ENCODE data around the gene PCSK1. TPM values are rescaled to one million over a fixed set of nuclear protein-coding genes. Genes with fewer than 3 reads are reported as not detected.

Gene PCSK1
- 0.22 TPM for polyA plus RNA-seq (2013, experiment 1 of 2)
- 0.25 TPM for polyA plus RNA-seq (2013, experiment 2 of 2)

DNA sequence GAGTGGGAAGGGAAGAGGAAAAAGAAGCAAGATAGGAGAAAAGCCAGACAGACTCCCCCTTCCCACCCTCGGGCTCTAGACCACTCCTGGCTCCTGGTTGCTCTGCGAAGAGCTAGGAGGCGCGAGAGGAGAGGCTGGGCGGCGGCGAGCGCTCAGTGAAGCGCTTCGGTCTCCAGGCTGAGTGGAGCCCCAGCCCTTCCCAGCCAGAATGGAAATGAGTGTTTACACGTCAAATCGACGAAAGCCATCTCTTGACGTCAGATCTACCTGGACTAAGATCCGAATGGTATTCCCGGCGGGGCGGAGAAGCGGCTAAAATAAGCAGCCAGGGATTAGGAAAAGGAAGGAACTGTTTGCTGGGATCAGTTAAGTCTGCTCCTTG is at the start of gene PCSK1:
TSS of gene PCSK1 (minus strand) at position 183 of the 382 bp plus-strand sequence. CDS start 206 bp downstream, outside the sequence.
- no CpG with 5 or more reads among the region's 19 CpGs for WGBS, 2 donors (ENCODE audit: extremely low coverage in 2 of 2, insufficient read length in 2 of 2, insufficient replicate concordance in 1 of 2)

DNA sequence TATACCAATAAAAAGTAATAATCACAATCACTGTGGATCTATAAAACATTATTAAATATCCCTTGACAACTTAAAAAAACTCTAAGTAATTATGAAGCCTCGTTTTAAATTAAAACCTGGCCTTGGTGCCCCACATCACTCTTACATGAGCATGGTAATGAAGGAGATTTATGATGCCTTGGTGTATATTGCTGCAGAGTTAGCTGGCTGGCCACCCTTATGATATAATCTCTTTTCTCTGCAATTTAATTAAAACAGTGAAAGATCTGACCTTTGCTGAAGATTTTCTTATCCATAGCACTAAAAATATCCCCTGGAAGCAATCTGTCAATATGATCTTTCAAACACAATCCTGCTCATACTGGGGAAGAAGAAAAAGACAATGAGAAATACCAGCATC is 48.8 kb upstream of the PCSK1 start:
- no peak overlapping the region for H2AK5ac ChIP-seq (ENCODE audit: low read depth, low read length)
- WGBS, 2 donors (ENCODE audit: extremely low coverage in 2 of 2, insufficient read length in 2 of 2, insufficient replicate concordance in 1 of 2), result no CpG with 5 or more reads among the region's 1 CpG

More for the DNA sequence above, at the start of gene PCSK1:
- Histone ChIP-seq H3K4ac (ENCODE audit: low read length) (no peak within 1 kb of the TSS), H3K9ac (ENCODE audit: low read depth, low read length, poor library complexity) (peak within 1 kb of the TSS; percentile 82), H3K9me3 (replicated peaks in 1 of 2; ENCODE audit: control insufficient read depth in 2 of 2, insufficient read depth in 1 of 2, low read depth in 1 of 2, low read length in 2 of 2) (no peaks in the 10 kb centered on the region), H2BK12ac (ENCODE audit: low read length) (no peak within 1 kb of the TSS), H3K4me2 (ENCODE audit: insufficient read depth, low read length, poor library complexity, severe bottlenecking) (peak within 1 kb of the TSS; percentile 89), H3K36me3 (replicated peaks in 1 of 2; ENCODE audit: control insufficient read depth in 2 of 2, insufficient read depth in 2 of 2, low read length in 2 of 2) (no peaks in the 10 kb centered on the region), H4K8ac (ENCODE audit: low read depth, low read length) (no peak within 1 kb of the TSS), H2BK120ac (ENCODE audit: low read depth, low read length) (no peak within 1 kb of the TSS), H2BK15ac (ENCODE audit: low read length) (no peak within 1 kb of the TSS), H3K18ac (ENCODE audit: low read length) (peak within 1 kb of the TSS; percentile 20), H3K79me1 (ENCODE audit: low read depth, low read length) (no peaks in the 10 kb centered on the region), H2AFZ (ENCODE audit: low read length) (peak within 1 kb of the TSS; percentile 79), H2BK5ac (ENCODE audit: low read length) (no peak within 1 kb of the TSS), H3K27me3 (ENCODE audit: control insufficient read depth in 3 of 3, insufficient read depth in 3 of 3, low read depth in 1 of 3, low read length in 3 of 3) (peaks cover 0 to 61% (median 19%) of the 10 kb centered on the region in 3 experiments), H3K4me1 (ENCODE audit: control insufficient read depth in 2 of 2, insufficient read depth in 1 of 2, low read depth in 1 of 2, low read length in 2 of 2) (peaks cover 7 to 12% of the 10 kb centered on the region in 2 donors), H2AK5ac (ENCODE audit: low read depth, low read length) (no peak within 1 kb of the TSS), H4K91ac (ENCODE audit: low read depth, low read length, poor library complexity) (no peak within 1 kb of the TSS), H3K4me3 (ENCODE audit: low read length in 2 of 2) (peak within 1 kb of the TSS; percentile 33 to 76), H3K14ac (ENCODE audit: low read length) (no peak within 1 kb of the TSS), H3K23ac (ENCODE audit: low read depth, low read length, poor library complexity) (no peak within 1 kb of the TSS), H3K27ac (replicated peaks; ENCODE audit: low read length) (no peak within 1 kb of the TSS)
- no peak for DNase-seq (ENCODE audit: low spot score)

DNA sequence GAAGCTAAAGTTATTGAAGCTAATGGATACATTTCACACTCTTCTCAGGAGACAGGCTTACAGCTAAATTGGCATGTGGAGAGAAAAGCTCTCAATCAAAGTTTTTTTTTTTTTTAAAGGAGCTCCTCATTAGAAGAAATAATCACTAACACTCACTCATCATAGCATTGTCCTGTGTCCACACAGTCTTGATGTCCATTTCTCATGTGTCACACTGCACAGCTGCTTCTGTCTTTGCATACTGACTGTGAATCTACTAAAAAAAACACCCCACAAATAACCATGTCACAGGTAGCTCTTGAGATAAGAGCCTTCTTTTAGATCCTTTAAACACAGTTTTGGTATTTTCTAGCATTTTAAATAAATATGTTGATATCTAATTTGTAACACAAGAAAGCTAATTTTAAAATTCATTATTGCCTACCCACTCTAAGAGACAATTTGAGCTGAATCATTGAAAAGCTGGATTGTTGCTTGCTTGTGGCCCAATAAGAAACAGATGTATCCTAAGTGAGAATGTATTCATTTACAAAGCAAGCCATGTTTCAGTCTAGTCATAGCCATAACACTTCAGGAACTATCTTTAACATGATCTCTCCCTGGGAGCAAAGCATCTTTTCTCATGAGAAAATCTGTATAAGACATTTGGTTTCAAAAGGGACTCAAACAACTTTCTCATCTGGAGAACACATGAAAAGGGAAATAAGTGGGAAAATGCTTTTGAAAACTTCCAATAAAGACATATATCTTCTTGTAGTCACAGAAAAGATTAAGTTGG is 48.1 kb upstream of the PCSK1 start:
- H3K27me3 ChIP-seq (ENCODE audit: control insufficient read depth in 3 of 3, insufficient read depth in 3 of 3, low read depth in 1 of 3, low read length in 3 of 3), result peaks cover 0 to 4% (median 0%) of the 10 kb centered on the region in 3 experiments
- no peak overlapping the region for H2BK12ac ChIP-seq (ENCODE audit: low read length)
- no peak overlapping the region for H3K4me3 ChIP-seq (ENCODE audit: low read length in 2 of 2)
- no peak overlapping the region for H3K4ac ChIP-seq (ENCODE audit: low read length)
- H4K91ac ChIP-seq (ENCODE audit: low read depth, low read length, poor library complexity), result no peak overlapping the region
- H2BK15ac ChIP-seq (ENCODE audit: low read length), result no peak overlapping the region
- no peak overlapping the region for H2BK5ac ChIP-seq (ENCODE audit: low read length)
- H3K9me3 ChIP-seq (replicated peaks in 1 of 2; ENCODE audit: control insufficient read depth in 2 of 2, insufficient read depth in 1 of 2, low read depth in 1 of 2, low read length in 2 of 2), result no peaks in the 10 kb centered on the region
- H3K27ac ChIP-seq (replicated peaks; ENCODE audit: low read length), result no peak overlapping the region
- no peak overlapping the region for H4K8ac ChIP-seq (ENCODE audit: low read depth, low read length)
- no peak overlapping the region for H2BK120ac ChIP-seq (ENCODE audit: low read depth, low read length)
- no peak overlapping the region for H3K9ac ChIP-seq (ENCODE audit: low read depth, low read length, poor library complexity)
- no peaks in the 10 kb centered on the region for H3K4me1 ChIP-seq (ENCODE audit: control insufficient read depth in 2 of 2, insufficient read depth in 1 of 2, low read depth in 1 of 2, low read length in 2 of 2)
- no peak overlapping the region for H3K4me2 ChIP-seq (ENCODE audit: insufficient read depth, low read length, poor library complexity, severe bottlenecking)
- no peak overlapping the region for H2AFZ ChIP-seq (ENCODE audit: low read length)
- no peak for DNase-seq (ENCODE audit: low spot score)
- H3K14ac ChIP-seq (ENCODE audit: low read length), result no peak overlapping the region
- no peaks in the 10 kb centered on the region for H3K79me1 ChIP-seq (ENCODE audit: low read depth, low read length)
- H3K18ac ChIP-seq (ENCODE audit: low read length), result no peak overlapping the region
- no peaks in the 10 kb centered on the region for H3K36me3 ChIP-seq (replicated peaks in 1 of 2; ENCODE audit: control insufficient read depth in 2 of 2, insufficient read depth in 2 of 2, low read length in 2 of 2)
- H3K23ac ChIP-seq (ENCODE audit: low read depth, low read length, poor library complexity), result no peak overlapping the region
- H2AK5ac ChIP-seq (ENCODE audit: low read depth, low read length), result no peak overlapping the region

More for the DNA sequence above, 48.8 kb upstream of the PCSK1 start:
- Histone ChIP-seq H3K4me1 (ENCODE audit: control insufficient read depth in 2 of 2, insufficient read depth in 1 of 2, low read depth in 1 of 2, low read length in 2 of 2) (no peaks in the 10 kb centered on the region), H3K23ac (ENCODE audit: low read depth, low read length, poor library complexity) (no peak overlapping the region), H3K79me1 (ENCODE audit: low read depth, low read length) (no peaks in the 10 kb centered on the region), H4K91ac (ENCODE audit: low read depth, low read length, poor library complexity) (no peak overlapping the region), H3K14ac (ENCODE audit: low read length) (no peak overlapping the region), H3K4me3 (ENCODE audit: low read length in 2 of 2) (no peak overlapping the region), H3K9ac (ENCODE audit: low read depth, low read length, poor library complexity) (no peak overlapping the region), H2BK12ac (ENCODE audit: low read length) (no peak overlapping the region), H2BK5ac (ENCODE audit: low read length) (no peak overlapping the region), H4K8ac (ENCODE audit: low read depth, low read length) (no peak overlapping the region), H3K9me3 (replicated peaks in 1 of 2; ENCODE audit: control insufficient read depth in 2 of 2, insufficient read depth in 1 of 2, low read depth in 1 of 2, low read length in 2 of 2) (no peaks in the 10 kb centered on the region), H3K27ac (replicated peaks; ENCODE audit: low read length) (no peak overlapping the region), H3K18ac (ENCODE audit: low read length) (no peak overlapping the region), H3K36me3 (replicated peaks in 1 of 2; ENCODE audit: control insufficient read depth in 2 of 2, insufficient read depth in 2 of 2, low read length in 2 of 2) (no peaks in the 10 kb centered on the region), H3K4ac (ENCODE audit: low read length) (no peak overlapping the region), H3K4me2 (ENCODE audit: insufficient read depth, low read length, poor library complexity, severe bottlenecking) (no peak overlapping the region), H2BK120ac (ENCODE audit: low read depth, low read length) (no peak overlapping the region), H2BK15ac (ENCODE audit: low read length) (no peak overlapping the region), H2AFZ (ENCODE audit: low read length) (no peak overlapping the region), H3K27me3 (ENCODE audit: control insufficient read depth in 3 of 3, insufficient read depth in 3 of 3, low read depth in 1 of 3, low read length in 3 of 3) (peaks cover 0 to 4% (median 0%) of the 10 kb centered on the region in 3 experiments)
- DNase-seq (ENCODE audit: low spot score), result no peak

GRCh38 chr5:96478983-96479382 is 45.9 kb upstream of the PCSK1 start:
- H3K27me3 ChIP-seq (ENCODE audit: control insufficient read depth in 3 of 3, insufficient read depth in 3 of 3, low read depth in 1 of 3, low read length in 3 of 3), result peaks cover 0 to 4% (median 0%) of the 10 kb centered on the region in 3 experiments
- no peak overlapping the region for H3K4me3 ChIP-seq (ENCODE audit: low read length in 2 of 2)
- no peak overlapping the region for H3K9ac ChIP-seq (ENCODE audit: low read depth, low read length, poor library complexity)
- no peak overlapping the region for H3K27ac ChIP-seq (replicated peaks; ENCODE audit: low read length)
- peaks cover 0 to 1% of the 10 kb centered on the region in 2 donors for H3K4me1 ChIP-seq (ENCODE audit: control insufficient read depth in 2 of 2, insufficient read depth in 1 of 2, low read depth in 1 of 2, low read length in 2 of 2)
- H2BK120ac ChIP-seq (ENCODE audit: low read depth, low read length), result no peak overlapping the region
- no peaks in the 10 kb centered on the region for H3K79me1 ChIP-seq (ENCODE audit: low read depth, low read length)
- H2AK5ac ChIP-seq (ENCODE audit: low read depth, low read length), result no peak overlapping the region
- no CpG with 5 or more reads among the region's 1 CpG for WGBS, 2 donors (ENCODE audit: extremely low coverage in 2 of 2, insufficient read length in 2 of 2, insufficient replicate concordance in 1 of 2)
- no peak overlapping the region for H4K8ac ChIP-seq (ENCODE audit: low read depth, low read length)
- no peak overlapping the region for H3K4me2 ChIP-seq (ENCODE audit: insufficient read depth, low read length, poor library complexity, severe bottlenecking)
- H3K36me3 ChIP-seq (replicated peaks in 1 of 2; ENCODE audit: control insufficient read depth in 2 of 2, insufficient read depth in 2 of 2, low read length in 2 of 2), result no peaks in the 10 kb centered on the region
- no peaks in the 10 kb centered on the region for H3K9me3 ChIP-seq (replicated peaks in 1 of 2; ENCODE audit: control insufficient read depth in 2 of 2, insufficient read depth in 1 of 2, low read depth in 1 of 2, low read length in 2 of 2)
- DNase-seq (ENCODE audit: low spot score), result no peak
- H2BK15ac ChIP-seq (ENCODE audit: low read length), result no peak overlapping the region
- no peak overlapping the region for H2BK12ac ChIP-seq (ENCODE audit: low read length)
- no peak overlapping the region for H3K14ac ChIP-seq (ENCODE audit: low read length)
- no peak overlapping the region for H3K18ac ChIP-seq (ENCODE audit: low read length)
- no peak overlapping the region for H2BK5ac ChIP-seq (ENCODE audit: low read length)
- no peak overlapping the region for H4K91ac ChIP-seq (ENCODE audit: low read depth, low read length, poor library complexity)
- no peak overlapping the region for H3K23ac ChIP-seq (ENCODE audit: low read depth, low read length, poor library complexity)
- H3K4ac ChIP-seq (ENCODE audit: low read length), result no peak overlapping the region
- H2AFZ ChIP-seq (ENCODE audit: low read length), result no peak overlapping the region
